Duodenal mucosa (tissue), 2 donors: ENCODE data around the gene P2RX3.

ENCODE experiments used
- H3K27ac ChIP-seq: one replicate; pipeline ENCODE4 v1.7.0; 2013; ENCODE audit warnings: low read depth, low read length
- H3K27me3 ChIP-seq, 2 donors: one replicate each; pipeline ENCODE4 v1.7.0; 2013; ENCODE audit warnings: low read length in 2 of 2, control low read depth in 1 of 2; ENCODE audit not compliant: insufficient read depth in 2 of 2, control insufficient read depth in 1 of 2
- H3K36me3 ChIP-seq, 2 donors: one replicate each; pipeline ENCODE4 v1.7.0; 2013; ENCODE audit warnings: low read length in 2 of 2, control low read depth in 1 of 2; ENCODE audit not compliant: insufficient read depth in 2 of 2, control insufficient read depth in 1 of 2
- H3K4me1 ChIP-seq, 2 donors: one replicate each; pipeline ENCODE4 v1.7.0; 2013; ENCODE audit warnings: low read length in 2 of 2, control low read depth in 1 of 2; ENCODE audit not compliant: insufficient read depth in 2 of 2, control insufficient read depth in 1 of 2
- H3K4me3 ChIP-seq, 2 donors: one replicate each; pipeline ENCODE4 v1.7.0; 2013; ENCODE audit warnings: low read length in 2 of 2, low read depth in 1 of 2
- H3K9ac ChIP-seq, 2 donors: one replicate each; pipeline ENCODE4 v1.7.0; 2013; ENCODE audit warnings: low read length in 2 of 2, low read depth in 1 of 2
- H3K9me3 ChIP-seq, 2 donors: one replicate each; pipeline ENCODE4 v1.7.0; 2013; ENCODE audit warnings: low read length in 2 of 2, control low read depth in 1 of 2; ENCODE audit not compliant: control insufficient read depth in 1 of 2

P2RX3 gene

GRCh38 chr11:57302489-57302888 is 35.7 kb upstream of the P2RX3 start:
- Histone ChIP-seq H3K4me3 (no peak overlapping the region), H3K27ac (no peak overlapping the region), H3K27me3 (no peaks in the 10 kb centered on the region), H3K9ac (no peak overlapping the region), H3K9me3 (peaks cover 12 to 13% of the 10 kb centered on the region in 2 donors), H3K36me3 (peaks cover 35 to 46% of the 10 kb centered on the region in 2 donors), H3K4me1 (peaks cover 16 to 32% of the 10 kb centered on the region in 2 donors)

- Histone ChIP-seq H3K36me3 (peaks cover 32 to 46% of the 10 kb centered on the region in 2 donors), H3K27me3 (no peaks in the 10 kb centered on the region), H3K4me1 (peaks cover 18 to 42% of the 10 kb centered on the region in 2 donors), H3K9ac (no peak overlapping the region), H3K27ac (no peak overlapping the region), H3K4me3 (no peak overlapping the region), H3K9me3 (peaks cover 12 to 13% of the 10 kb centered on the region in 2 donors)
These were observed 34.7 kb upstream of the P2RX3 start for GRCh38 chr11:57303280-57303989.

GRCh38 chr11:57303990-57304579 is 34.1 kb upstream of the P2RX3 start:
- Histone ChIP-seq H3K27me3 (no peaks in the 10 kb centered on the region), H3K9me3 (peaks cover 12% of the 10 kb centered on the region in 2 donors), H3K27ac (no peak overlapping the region), H3K36me3 (peaks cover 30 to 39% of the 10 kb centered on the region in 2 donors), H3K4me3 (no peak overlapping the region), H3K9ac (no peak overlapping the region), H3K4me1 (peaks cover 18 to 46% of the 10 kb centered on the region in 2 donors)

- no peaks in the 10 kb centered on the region for H3K9me3 ChIP-seq
- no peaks in the 10 kb centered on the region for H3K27me3 ChIP-seq
- H3K36me3 ChIP-seq, result peaks cover 16 to 35% of the 10 kb centered on the region in 2 donors
- no peak overlapping the region for H3K27ac ChIP-seq
- no peak overlapping the region for H3K9ac ChIP-seq
- H3K4me3 ChIP-seq, result no peak overlapping the region
- peaks cover 27 to 58% of the 10 kb centered on the region in 2 donors for H3K4me1 ChIP-seq
These were observed 32.6 kb upstream of the P2RX3 start for GRCh38 chr11:57305523-57305922.

- Histone ChIP-seq H3K36me3 (peaks cover 8 to 28% of the 10 kb centered on the region in 2 donors), H3K4me1 (peaks cover 33 to 63% of the 10 kb centered on the region in 2 donors), H3K27ac (no peak overlapping the region)
These were observed 31.8 kb upstream of the P2RX3 start for GRCh38 chr11:57306161-57306876.

GRCh38 chr11:57306940-57307565 is 31.1 kb upstream of the P2RX3 start:
- Histone ChIP-seq H3K4me3 (peak overlapping the region; percentile 21 to 24), H3K4me1 (peaks cover 39 to 69% of the 10 kb centered on the region in 2 donors), H3K36me3 (peaks cover under 1 to 20% of the 10 kb centered on the region in 2 donors), H3K27ac (no peak overlapping the region), H3K27me3 (no peaks in the 10 kb centered on the region), H3K9ac (no peak overlapping the region), H3K9me3 (no peaks in the 10 kb centered on the region)

More at GRCh38 chr11:57306161-57306876, 31.8 kb upstream of the P2RX3 start:
- peak overlapping the region; percentile 8 to 42 for H3K4me3 ChIP-seq
- no peaks in the 10 kb centered on the region for H3K27me3 ChIP-seq
- H3K9me3 ChIP-seq, result no peaks in the 10 kb centered on the region
- peak overlapping the region in 1 of 2 donors; percentile 11 for H3K9ac ChIP-seq

- Histone ChIP-seq H3K4me1 (peaks cover 46 to 76% of the 10 kb centered on the region in 2 donors), H3K4me3 (peak overlapping the region in 1 of 2 donors; percentile 24), H3K36me3 (peaks cover 0 to 18% of the 10 kb centered on the region in 2 donors), H3K9ac (no peak overlapping the region), H3K27ac (no peak overlapping the region), H3K9me3 (no peaks in the 10 kb centered on the region), H3K27me3 (no peaks in the 10 kb centered on the region)
These were observed 30.4 kb upstream of the P2RX3 start for GRCh38 chr11:57307666-57308270.

GRCh38 chr11:57308426-57309060 is 29.6 kb upstream of the P2RX3 start:
- H3K9me3 ChIP-seq, result no peaks in the 10 kb centered on the region
- no peaks in the 10 kb centered on the region for H3K27me3 ChIP-seq
- H3K4me3 ChIP-seq, result no peak overlapping the region
- H3K4me1 ChIP-seq, result peaks cover 52 to 84% of the 10 kb centered on the region in 2 donors
- H3K9ac ChIP-seq, result no peak overlapping the region
- H3K27ac ChIP-seq, result no peak overlapping the region
- H3K36me3 ChIP-seq, result peaks cover 0 to 16% of the 10 kb centered on the region in 2 donors
